G401.6 (cell line): Measurements from ENCODE around the gene SLC25A28.

Experiments
- FAIRE-seq: peaks from 2 replicates; lab custom pipeline; 2012; peaks lifted over from hg19 to GRCh38; lab: Jason Lieb, UNC

SLC25A28 gene

DNA sequence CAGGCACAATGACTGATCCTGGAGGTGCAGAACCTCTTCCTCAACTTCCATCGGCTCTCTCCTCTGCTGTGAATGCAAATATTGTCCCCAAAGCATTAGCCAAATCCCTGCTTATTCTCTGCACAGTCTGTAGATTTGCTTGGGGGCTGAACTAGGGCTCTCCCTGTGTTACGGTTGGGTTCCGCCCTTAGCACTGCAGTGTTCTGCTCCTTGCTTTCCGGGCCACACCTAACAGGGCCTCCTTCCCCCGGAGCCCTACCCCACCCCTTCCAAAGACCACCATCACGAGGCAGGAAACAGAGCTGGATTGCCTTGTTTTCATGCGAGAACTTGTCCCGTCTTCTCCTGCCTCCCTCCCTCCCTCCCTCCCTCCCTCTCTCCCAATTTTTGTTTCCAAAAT, 36.6 kb downstream of the SLC25A28 start:
- FAIRE-seq = no peak

DNA sequence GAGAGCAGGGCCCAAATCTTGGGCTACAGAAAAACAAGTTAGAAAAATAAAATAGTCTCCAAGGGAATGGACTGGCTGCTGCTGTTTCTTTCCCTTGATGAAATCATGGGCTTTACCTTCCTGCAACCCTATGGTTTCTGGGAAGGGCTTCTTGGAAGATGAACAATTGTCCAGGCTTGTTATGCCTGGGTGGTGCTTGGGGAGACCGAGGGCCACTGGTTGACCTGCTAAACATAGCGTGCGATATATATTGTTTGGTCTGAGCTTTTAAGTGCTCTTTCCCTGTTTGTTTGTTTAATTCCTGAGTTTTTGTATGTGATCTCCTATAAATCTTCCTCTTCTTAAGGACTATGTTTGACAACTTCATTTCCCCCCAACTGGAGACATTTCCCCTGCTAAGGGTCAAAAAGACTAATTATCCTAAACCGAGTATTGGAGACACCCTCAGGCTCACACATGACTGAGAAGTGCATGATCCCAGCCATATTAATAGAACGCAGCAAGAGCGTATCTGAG, 37.9 kb downstream of the SLC25A28 start:
- no peak for FAIRE-seq

DNA sequence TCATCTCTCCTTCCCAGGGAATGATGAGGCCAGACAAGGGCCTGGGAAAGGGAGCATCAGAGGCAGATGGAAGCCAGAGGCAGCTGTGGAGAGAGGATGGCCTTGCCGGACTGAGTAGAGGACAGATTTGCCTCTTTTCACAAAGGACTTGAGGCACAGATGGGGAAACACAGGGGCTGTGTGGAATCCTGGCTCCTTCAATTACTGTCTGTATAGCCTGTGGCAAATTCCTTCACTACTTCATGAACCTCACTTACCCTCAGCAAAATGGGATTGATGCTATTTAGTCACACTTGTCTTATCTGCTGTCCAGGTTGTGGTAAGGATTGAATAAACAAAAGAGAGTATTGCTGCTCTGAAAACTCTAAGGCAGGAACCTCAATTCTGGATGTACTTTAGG, 40.3 kb downstream of the SLC25A28 start:
- no peak for FAIRE-seq

DNA sequence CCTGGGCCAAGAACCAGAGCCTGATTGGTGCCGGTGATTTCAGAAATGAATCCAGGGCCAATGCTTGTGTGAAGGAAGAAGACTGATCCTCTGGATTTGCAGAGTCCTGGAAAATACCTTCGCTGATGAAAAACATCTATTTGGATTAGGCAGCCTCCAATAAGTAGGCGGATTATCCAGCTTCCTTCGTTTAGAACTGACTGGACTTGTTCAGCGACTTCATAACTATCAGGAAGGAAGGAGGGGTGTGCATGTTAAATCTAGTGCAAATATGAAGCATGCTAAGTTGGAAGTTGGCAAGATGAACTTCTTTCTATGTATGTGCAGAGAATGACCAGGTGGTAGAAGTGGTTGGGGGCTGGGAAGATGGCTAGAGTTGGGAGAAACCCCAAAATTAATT, 46.4 kb downstream of the SLC25A28 start:
- FAIRE-seq = no peak

DNA sequence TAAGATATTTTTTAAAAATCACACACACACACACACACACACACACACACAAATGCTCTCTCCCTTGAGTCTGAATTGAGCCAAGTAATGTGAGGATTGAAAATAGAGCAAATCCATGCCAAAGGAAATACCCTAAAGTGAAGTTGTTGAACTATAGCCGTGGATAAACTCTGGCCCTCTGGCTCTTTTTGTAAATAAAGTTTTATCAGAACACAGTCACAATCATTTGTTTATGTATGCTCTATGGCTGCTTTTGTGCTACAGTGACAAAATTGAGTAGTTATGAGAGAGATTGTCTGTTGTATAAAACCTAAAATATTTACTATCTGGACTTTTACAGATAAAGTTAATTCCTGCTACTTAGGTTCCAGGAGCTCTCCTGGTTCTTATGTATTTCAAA, 48.4 kb downstream of the SLC25A28 start:
- FAIRE-seq = no peak

DNA sequence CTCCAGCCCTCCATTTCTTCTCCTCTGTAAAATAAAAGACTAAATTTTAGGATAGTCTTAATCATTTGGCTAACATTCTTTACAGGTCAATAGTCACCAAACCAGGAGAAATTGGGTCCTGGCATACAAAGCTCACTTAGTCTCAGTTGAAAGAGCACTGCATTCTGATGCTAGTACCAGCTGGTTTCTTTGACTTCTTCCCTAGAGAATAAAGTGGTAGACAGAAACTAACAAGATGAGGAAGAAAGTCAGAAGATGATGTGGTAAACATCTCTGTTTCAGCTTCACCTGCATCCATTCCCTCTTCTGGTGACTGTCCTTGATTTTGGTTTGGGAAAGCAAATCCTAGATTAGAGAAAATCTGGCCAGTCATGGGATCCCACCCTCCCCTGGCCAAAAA, 50.3 kb downstream of the SLC25A28 start:
- no peak for FAIRE-seq

DNA sequence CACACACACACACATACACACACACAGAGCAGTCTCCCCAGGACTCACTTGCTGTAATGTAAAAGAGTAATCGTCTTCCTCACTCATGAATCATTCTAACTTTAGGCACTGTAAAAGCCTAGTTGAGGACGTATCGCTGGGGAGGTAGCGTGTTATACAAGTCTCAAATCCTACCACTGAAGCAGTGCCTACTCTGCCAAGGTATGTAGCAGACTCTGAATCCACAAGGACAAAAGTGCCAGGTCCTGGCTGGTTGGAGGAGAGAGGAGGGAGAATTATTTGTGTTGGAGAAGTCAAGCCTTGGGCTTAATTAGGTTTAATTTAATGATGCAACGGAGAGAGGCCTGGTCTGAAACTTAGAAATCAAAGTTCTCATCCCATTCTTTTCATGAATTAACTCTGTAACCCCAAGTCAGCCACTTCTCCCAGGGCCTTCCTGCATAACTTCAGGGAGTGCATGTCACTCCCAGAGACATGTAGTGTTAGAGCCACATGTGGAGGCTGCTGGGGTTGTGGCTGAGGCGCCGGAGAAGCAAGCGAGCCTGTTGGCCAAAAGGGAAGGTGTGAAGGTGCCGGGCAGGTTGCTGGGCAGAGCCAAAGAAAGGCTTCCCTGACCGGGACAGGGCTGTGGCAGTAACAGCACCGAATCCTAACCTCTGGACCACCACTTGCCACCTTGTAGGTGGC, 50.8 kb downstream of the SLC25A28 start:
- FAIRE-seq = no peak

DNA sequence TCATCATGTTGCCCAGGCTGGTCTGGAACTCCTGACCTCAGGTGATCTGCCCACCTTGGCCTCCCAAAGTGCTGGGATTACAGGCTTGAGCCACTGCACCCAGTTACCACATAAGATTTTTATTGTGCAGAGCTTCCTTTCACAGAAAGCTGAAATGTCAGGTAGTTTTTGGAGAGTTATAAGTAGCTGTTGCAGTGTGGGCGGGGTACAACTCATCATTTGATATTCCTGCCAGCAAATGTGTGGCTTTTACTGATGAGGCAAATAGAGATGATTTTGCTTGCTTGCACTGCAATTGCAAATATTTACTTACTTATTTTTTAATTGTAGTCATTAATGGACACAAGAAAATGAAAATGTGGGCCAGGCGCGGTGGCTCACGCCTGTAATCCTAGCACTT, 55.1 kb downstream of the SLC25A28 start:
- no peak for FAIRE-seq

DNA sequence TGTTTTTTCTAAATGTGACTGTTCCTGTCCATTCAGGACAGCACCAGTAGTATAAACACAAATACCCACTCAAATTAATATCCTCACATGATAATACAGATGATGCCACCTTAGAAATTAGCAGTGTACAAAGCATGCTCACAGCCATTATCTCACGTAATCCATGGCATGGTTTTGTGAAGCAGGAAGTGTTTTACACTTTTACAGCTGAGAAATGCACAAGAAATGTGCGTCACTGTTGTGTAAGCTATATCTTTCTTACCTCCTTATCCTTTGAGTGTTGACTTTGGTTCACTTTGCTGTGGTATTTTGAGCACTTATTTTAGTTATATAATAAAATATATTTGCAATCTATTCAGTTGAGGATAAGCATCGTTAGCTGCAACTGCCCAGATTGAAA, 55.9 kb downstream of the SLC25A28 start:
- FAIRE-seq = no peak

DNA sequence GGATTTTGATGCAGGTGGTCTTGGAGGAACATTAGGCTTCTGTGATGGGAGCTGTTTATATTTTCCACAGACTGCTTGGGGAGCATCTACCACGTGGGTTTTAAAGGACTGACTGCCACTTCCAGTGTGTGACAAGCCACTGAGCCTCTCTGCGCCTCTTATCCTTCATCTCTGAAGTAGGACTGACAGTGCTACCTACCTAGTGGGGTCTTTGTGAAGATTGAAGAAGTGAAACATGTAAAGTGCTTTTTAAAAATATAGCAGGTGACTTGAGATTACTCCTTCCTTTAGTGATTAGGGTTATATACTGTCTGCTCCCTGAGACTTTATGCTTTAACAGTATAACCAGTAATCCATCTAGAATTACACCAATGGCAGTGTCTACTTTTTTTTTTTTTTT, 57.6 kb downstream of the SLC25A28 start:
- no peak for FAIRE-seq
